OCI-LY1 (cell line): ENCODE data around the gene VKORC1.

ENCODE experiments used
- EZH2 ChIP-seq: fragments of 200-600 bp; sonication (generic), shearing (Covaris generic); IDR thresholded peaks from 2 replicates; pipeline ENCODE4 v1.8.0; 2017; ENCODE audit warnings: borderline replicate concordance, mixed run types, mild to moderate bottlenecking, antibody characterized with exemption, low read length, moderate library complexity, mixed read lengths
- TF ChIP-seq, protein P1 (sequence below): fragments of 200-600 bp; sonication (generic), shearing (Covaris generic); IDR thresholded peaks from 2 replicates; pipeline ENCODE4 v1.5.1; 2017; ENCODE audit warnings: mild to moderate bottlenecking, antibody characterized with exemption, low read length, moderate library complexity, mixed read lengths

DNA sequence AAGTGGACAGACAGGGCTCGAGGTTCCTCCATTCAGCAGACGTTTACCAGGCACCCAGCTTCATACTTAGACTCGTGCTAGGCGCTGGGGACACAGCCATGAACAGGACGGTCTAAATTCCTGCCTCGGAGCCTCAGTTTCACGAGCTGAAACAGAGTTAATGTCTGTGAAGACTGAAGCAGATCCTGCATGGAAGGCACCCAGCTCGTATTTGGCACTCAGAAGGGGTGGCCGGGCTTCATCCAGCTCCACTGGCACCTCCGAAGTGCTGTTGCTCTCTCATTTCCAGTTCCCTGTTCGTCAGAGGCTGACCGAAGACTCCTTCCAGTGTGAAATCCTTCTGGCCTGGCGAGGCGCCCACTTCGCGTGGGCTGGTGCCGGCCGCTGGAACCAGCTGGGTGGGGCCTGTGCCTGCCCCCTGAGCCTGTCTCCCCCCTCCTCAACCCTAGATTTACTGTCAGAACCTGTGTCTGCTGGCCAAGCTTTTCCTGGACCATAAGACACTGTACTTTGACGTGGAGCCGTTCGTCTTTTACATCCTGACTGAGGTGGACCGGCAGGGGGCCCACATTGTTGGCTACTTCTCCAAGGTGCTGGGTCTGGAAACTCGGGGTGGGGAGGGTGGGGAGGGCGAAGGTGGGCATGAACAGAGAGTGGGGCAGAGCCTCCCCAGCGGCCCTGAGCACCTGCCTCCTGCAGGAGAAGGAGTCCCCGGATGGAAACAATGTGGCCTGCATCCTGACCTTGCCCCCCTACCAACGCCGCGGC lies 35.2 kb upstream of the VKORC1 start:
- TF ChIP-seq, protein P1, sequence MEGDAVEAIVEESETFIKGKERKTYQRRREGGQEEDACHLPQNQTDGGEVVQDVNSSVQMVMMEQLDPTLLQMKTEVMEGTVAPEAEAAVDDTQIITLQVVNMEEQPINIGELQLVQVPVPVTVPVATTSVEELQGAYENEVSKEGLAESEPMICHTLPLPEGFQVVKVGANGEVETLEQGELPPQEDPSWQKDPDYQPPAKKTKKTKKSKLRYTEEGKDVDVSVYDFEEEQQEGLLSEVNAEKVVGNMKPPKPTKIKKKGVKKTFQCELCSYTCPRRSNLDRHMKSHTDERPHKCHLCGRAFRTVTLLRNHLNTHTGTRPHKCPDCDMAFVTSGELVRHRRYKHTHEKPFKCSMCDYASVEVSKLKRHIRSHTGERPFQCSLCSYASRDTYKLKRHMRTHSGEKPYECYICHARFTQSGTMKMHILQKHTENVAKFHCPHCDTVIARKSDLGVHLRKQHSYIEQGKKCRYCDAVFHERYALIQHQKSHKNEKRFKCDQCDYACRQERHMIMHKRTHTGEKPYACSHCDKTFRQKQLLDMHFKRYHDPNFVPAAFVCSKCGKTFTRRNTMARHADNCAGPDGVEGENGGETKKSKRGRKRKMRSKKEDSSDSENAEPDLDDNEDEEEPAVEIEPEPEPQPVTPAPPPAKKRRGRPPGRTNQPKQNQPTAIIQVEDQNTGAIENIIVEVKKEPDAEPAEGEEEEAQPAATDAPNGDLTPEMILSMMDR: no peak
- no peak for TF ChIP-seq EZH2
